Measurements from ENCODE around the gene SCARB1. TPM values are rescaled to one million over a fixed set of nuclear protein-coding genes. Genes with fewer than 3 reads are reported as not detected.

Gene SCARB1
- total and polyA plus RNA-seq, 2 donors (not counting 1 experiment from before 2014, with no cell fraction given), result 14.7 to 32.5 TPM

- Histone ChIP-seq H3K4me1 (ENCODE audit: control insufficient read depth, extremely low read depth, insufficient read depth, low read length) (peaks cover 11% of the 10 kb centered on the region), H3K9me3 (ENCODE audit: control insufficient read depth, insufficient read depth, low read depth, low read length) (no peaks in the 10 kb centered on the region), H3K79me2 (ENCODE audit: control insufficient read depth, insufficient read depth, low read length) (no peaks in the 10 kb centered on the region), H3K4me2 (ENCODE audit: extremely low read depth, insufficient read depth, low read length) (no peak overlapping the region), H4K20me1 (ENCODE audit: control insufficient read depth, extremely low read depth, insufficient read depth, low read length) (no peaks in the 10 kb centered on the region), H2AFZ (ENCODE audit: low read length) (no peak overlapping the region), H3K9ac (ENCODE audit: insufficient read depth, low read length) (no peak overlapping the region), H3K27me3 (ENCODE audit: control insufficient read depth, insufficient read depth, low read length) (peaks cover 20% of the 10 kb centered on the region), H3K27ac (ENCODE audit: insufficient read depth, low read length) (no peak overlapping the region), H3K4me3 (replicated peaks in 1 of 4; ENCODE audit: control extremely low read depth in 1 of 4, insufficient read depth in 1 of 4, low read depth in 3 of 4, low read length in 4 of 4) (no peak overlapping the region), H3K36me3 (ENCODE audit: control insufficient read depth, insufficient read depth, low read length) (no peaks in the 10 kb centered on the region)
- TF ChIP-seq EZH2 (IDR thresholded peaks at IDR 0.05; ENCODE audit: low read length, missing control alignments), result no peak
- TF ChIP-seq CTCF (conservative IDR thresholded peaks at IDR 0.05 in 1 of 2, IDR thresholded peaks at IDR 0.05 in 1 of 2; ENCODE audit: low read depth in 1 of 2, low read length in 2 of 2), result no peak
- DNase-seq (ENCODE audit: low read depth in 2 of 2), result no peak
Observed at GRCh38 chr12:124756760-124757159, 106.9 kb downstream of the SCARB1 start.

GRCh38 chr12:124756166-124756565, 107.5 kb downstream of the SCARB1 start:
- H4K20me1 ChIP-seq (ENCODE audit: control insufficient read depth, extremely low read depth, insufficient read depth, low read length), result no peaks in the 10 kb centered on the region
- no peak for TF ChIP-seq CTCF (conservative IDR thresholded peaks at IDR 0.05 in 1 of 2, IDR thresholded peaks at IDR 0.05 in 1 of 2; ENCODE audit: low read depth in 1 of 2, low read length in 2 of 2)
- no peak for TF ChIP-seq EZH2 (IDR thresholded peaks at IDR 0.05; ENCODE audit: low read length, missing control alignments)
- H3K36me3 ChIP-seq (ENCODE audit: control insufficient read depth, insufficient read depth, low read length), result no peaks in the 10 kb centered on the region
- H3K9ac ChIP-seq (ENCODE audit: insufficient read depth, low read length), result no peak overlapping the region
- no peak overlapping the region for H3K4me2 ChIP-seq (ENCODE audit: extremely low read depth, insufficient read depth, low read length)
- H3K4me3 ChIP-seq (replicated peaks in 1 of 4; ENCODE audit: control extremely low read depth in 1 of 4, insufficient read depth in 1 of 4, low read depth in 3 of 4, low read length in 4 of 4), result no peak overlapping the region
- H3K27ac ChIP-seq (ENCODE audit: insufficient read depth, low read length), result no peak overlapping the region
- no peak overlapping the region for H2AFZ ChIP-seq (ENCODE audit: low read length)
- peaks cover 20% of the 10 kb centered on the region for H3K27me3 ChIP-seq (ENCODE audit: control insufficient read depth, insufficient read depth, low read length)
- peaks cover 11% of the 10 kb centered on the region for H3K4me1 ChIP-seq (ENCODE audit: control insufficient read depth, extremely low read depth, insufficient read depth, low read length)
- no peaks in the 10 kb centered on the region for H3K79me2 ChIP-seq (ENCODE audit: control insufficient read depth, insufficient read depth, low read length)
- no peaks in the 10 kb centered on the region for H3K9me3 ChIP-seq (ENCODE audit: control insufficient read depth, insufficient read depth, low read depth, low read length)
- no peak for DNase-seq (ENCODE audit: low read depth in 2 of 2)

GRCh38 chr12:124755801-124756148, 107.9 kb downstream of the SCARB1 start:
- H2AFZ ChIP-seq (ENCODE audit: low read length), result no peak overlapping the region
- no peak for TF ChIP-seq CTCF (conservative IDR thresholded peaks at IDR 0.05 in 1 of 2, IDR thresholded peaks at IDR 0.05 in 1 of 2; ENCODE audit: low read depth in 1 of 2, low read length in 2 of 2)
- no peak for TF ChIP-seq EZH2 (IDR thresholded peaks at IDR 0.05; ENCODE audit: low read length, missing control alignments)
- no peaks in the 10 kb centered on the region for H4K20me1 ChIP-seq (ENCODE audit: control insufficient read depth, extremely low read depth, insufficient read depth, low read length)
- peaks cover 20% of the 10 kb centered on the region for H3K27me3 ChIP-seq (ENCODE audit: control insufficient read depth, insufficient read depth, low read length)
- H3K9ac ChIP-seq (ENCODE audit: insufficient read depth, low read length), result no peak overlapping the region
- H3K4me3 ChIP-seq (replicated peaks in 1 of 4; ENCODE audit: control extremely low read depth in 1 of 4, insufficient read depth in 1 of 4, low read depth in 3 of 4, low read length in 4 of 4), result no peak overlapping the region
- DNase-seq (ENCODE audit: low read depth in 2 of 2), result no peak
- peaks cover 11% of the 10 kb centered on the region for H3K4me1 ChIP-seq (ENCODE audit: control insufficient read depth, extremely low read depth, insufficient read depth, low read length)
- H3K36me3 ChIP-seq (ENCODE audit: control insufficient read depth, insufficient read depth, low read length), result no peaks in the 10 kb centered on the region
- H3K9me3 ChIP-seq (ENCODE audit: control insufficient read depth, insufficient read depth, low read depth, low read length), result no peaks in the 10 kb centered on the region
- no peak overlapping the region for H3K4me2 ChIP-seq (ENCODE audit: extremely low read depth, insufficient read depth, low read length)
- peak overlapping the region; percentile 28 for H3K27ac ChIP-seq (ENCODE audit: insufficient read depth, low read length)
- no peaks in the 10 kb centered on the region for H3K79me2 ChIP-seq (ENCODE audit: control insufficient read depth, insufficient read depth, low read length)
